ENCODE measurements around the gene SMOC1. TPM values are rescaled to one million over a fixed set of nuclear protein-coding genes. Genes with fewer than 3 reads are reported as not detected.

The SMOC1 gene
- total RNA-seq, 1 experiment from 2014 or later: 0.68 TPM

DNA sequence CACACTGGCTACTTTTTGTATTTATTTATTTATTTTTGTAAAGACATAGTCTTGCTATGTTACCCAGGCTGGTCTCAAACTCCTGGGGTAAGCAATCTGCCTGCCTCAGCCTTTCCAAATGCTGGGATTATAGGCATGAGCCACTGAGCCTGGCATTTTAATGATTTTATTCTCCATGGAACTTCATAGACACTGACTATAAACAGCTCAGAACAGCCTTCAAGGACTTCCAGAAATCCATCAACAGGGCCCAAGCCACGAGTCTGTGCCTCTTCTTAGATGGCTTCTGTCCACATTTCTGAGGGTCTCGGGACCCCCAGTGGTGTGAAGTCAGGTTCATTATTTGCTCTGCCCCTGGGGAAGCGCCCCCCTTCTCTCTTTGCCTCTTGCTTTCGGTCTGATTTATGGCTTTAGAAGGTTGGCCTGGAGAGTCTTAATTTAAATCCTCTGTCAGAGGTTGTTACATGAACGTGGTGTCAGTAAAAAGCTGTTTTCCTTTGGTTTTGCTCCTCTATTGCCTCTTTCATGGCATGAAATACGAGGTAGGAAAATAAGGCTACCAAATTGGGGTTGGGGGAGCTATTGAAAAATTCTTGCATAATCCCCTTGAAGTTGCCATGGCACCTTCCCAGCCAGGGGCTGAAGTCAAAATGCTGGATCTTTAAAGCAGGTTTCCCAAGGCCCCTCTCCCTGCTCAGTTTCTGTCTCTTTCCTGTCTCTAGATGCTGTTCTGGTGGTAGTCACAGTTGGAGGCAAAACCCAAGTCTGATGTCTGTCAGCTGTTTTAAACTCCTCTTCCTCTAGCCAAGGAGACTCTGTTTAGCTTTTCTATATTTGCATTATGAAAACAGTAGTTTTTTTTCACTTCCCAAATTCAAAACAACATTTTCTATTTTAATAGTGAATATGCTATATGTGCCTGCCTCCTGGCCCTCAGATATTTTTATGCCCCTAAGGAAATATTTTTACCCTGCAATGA lies 129.4 kb downstream of the SMOC1 start:
- H3K4me1 ChIP-seq (ENCODE audit: insufficient read depth, low read length): peaks cover 2% of the 10 kb centered on the region; the same call in 1 of the 2 replicates
- no peaks in the 10 kb centered on the region for H3K27me3 ChIP-seq (ENCODE audit: insufficient read depth, low read length)
- H3K23ac ChIP-seq (ENCODE audit: insufficient read length, low read depth, low read length): no peak overlapping the region
- no peak overlapping the region for H3K4ac ChIP-seq (ENCODE audit: low read depth, low read length)
- no peaks in the 10 kb centered on the region for H3K9me3 ChIP-seq (ENCODE audit: control insufficient read depth, low read depth, low read length)
- TF ChIP-seq, protein P1, sequence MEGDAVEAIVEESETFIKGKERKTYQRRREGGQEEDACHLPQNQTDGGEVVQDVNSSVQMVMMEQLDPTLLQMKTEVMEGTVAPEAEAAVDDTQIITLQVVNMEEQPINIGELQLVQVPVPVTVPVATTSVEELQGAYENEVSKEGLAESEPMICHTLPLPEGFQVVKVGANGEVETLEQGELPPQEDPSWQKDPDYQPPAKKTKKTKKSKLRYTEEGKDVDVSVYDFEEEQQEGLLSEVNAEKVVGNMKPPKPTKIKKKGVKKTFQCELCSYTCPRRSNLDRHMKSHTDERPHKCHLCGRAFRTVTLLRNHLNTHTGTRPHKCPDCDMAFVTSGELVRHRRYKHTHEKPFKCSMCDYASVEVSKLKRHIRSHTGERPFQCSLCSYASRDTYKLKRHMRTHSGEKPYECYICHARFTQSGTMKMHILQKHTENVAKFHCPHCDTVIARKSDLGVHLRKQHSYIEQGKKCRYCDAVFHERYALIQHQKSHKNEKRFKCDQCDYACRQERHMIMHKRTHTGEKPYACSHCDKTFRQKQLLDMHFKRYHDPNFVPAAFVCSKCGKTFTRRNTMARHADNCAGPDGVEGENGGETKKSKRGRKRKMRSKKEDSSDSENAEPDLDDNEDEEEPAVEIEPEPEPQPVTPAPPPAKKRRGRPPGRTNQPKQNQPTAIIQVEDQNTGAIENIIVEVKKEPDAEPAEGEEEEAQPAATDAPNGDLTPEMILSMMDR (conservative IDR thresholded peaks at IDR 0.05): no peak
- no peak overlapping the region for H2AK5ac ChIP-seq (ENCODE audit: insufficient read length, low read length)
- H3T11ph ChIP-seq (ENCODE audit: low read length): no peak overlapping the region
- no peak overlapping the region for H3K27ac ChIP-seq (ENCODE audit: insufficient read length, low read depth, low read length)
- H3K56ac ChIP-seq (ENCODE audit: insufficient read length, low read depth, low read length): no peak overlapping the region
- peaks cover 19 to 20% of the 10 kb centered on the region in 2 experiments for H3K4me1 Mint-ChIP-seq
- no peaks in the 10 kb centered on the region for H3K23me2 ChIP-seq (ENCODE audit: insufficient read length, low read depth, low read length, poor library complexity, severe bottlenecking)
- DNase-seq: no peak
- H4K20me1 ChIP-seq (ENCODE audit: control insufficient read depth, insufficient read depth, insufficient read length): no peaks in the 10 kb centered on the region
- H3K9ac ChIP-seq (ENCODE audit: extremely low read depth, insufficient read length, low read length): no peak overlapping the region
- H4K8ac ChIP-seq (replicated peaks; ENCODE audit: insufficient read length, low read depth, low read length): no peak overlapping the region
- no peak overlapping the region for H2BK12ac ChIP-seq (ENCODE audit: insufficient read length, low read depth, low read length)
- no peak overlapping the region for H3K4me2 ChIP-seq (ENCODE audit: insufficient read depth, insufficient read length, low read length)
- H2BK15ac ChIP-seq (ENCODE audit: low read depth, low read length): no peak overlapping the region
- WGBS (ENCODE audit: extremely low coverage, insufficient read length, low lambda C conversion rate): no CpG with 5 or more reads among the region's 6 CpGs
- H4K5ac ChIP-seq (ENCODE audit: insufficient read length, low read depth, low read length): no peak overlapping the region
- H3K36me3 Mint-ChIP-seq (ENCODE audit: insufficient read depth in 1 of 3, low read depth in 3 of 3): no peaks in the 10 kb centered on the region
- no peak overlapping the region for H4K91ac ChIP-seq (ENCODE audit: insufficient read length, low read depth, low read length)
- no peak overlapping the region for H2BK120ac ChIP-seq (ENCODE audit: low read depth, low read length, poor library complexity, severe bottlenecking)
- no peak overlapping the region for H2BK20ac ChIP-seq (ENCODE audit: low read depth, low read length, poor library complexity, severe bottlenecking)
- H3K14ac ChIP-seq (ENCODE audit: insufficient read depth, low read length): no peak overlapping the region
- H2AFZ ChIP-seq (ENCODE audit: low read length): no peak overlapping the region
- H3K27ac Mint-ChIP-seq: peak overlapping the region in 2 of 3 experiments; percentile 24 to 73; a peak in 3 of 7 replicates
- no peaks in the 10 kb centered on the region for H3K79me1 ChIP-seq (ENCODE audit: insufficient read depth, low read depth, low read length, poor library complexity, severe bottlenecking)
- peaks cover 2% of the 10 kb centered on the region; the same call in 1 of the 2 replicates for H3K27me3 Mint-ChIP-seq (ENCODE audit: low read depth)
- H3K9me3 Mint-ChIP-seq: no peaks in the 10 kb centered on the region
- no peaks in the 10 kb centered on the region for H3K79me2 ChIP-seq (ENCODE audit: insufficient read depth, low read length)
- H3K4me3 Mint-ChIP-seq: no peak overlapping the region
- H2BK5ac ChIP-seq (ENCODE audit: insufficient read length, low read length): no peak overlapping the region
- no peak overlapping the region for H3K18ac ChIP-seq (ENCODE audit: insufficient read length, low read depth, low read length)

Data from H9 (cell line).